ENCODE results near the gene RFTN2.

GRCh38 chr2:197675246-197675645, at the start of gene RFTN2:
- TF ChIP-seq, protein P1, sequence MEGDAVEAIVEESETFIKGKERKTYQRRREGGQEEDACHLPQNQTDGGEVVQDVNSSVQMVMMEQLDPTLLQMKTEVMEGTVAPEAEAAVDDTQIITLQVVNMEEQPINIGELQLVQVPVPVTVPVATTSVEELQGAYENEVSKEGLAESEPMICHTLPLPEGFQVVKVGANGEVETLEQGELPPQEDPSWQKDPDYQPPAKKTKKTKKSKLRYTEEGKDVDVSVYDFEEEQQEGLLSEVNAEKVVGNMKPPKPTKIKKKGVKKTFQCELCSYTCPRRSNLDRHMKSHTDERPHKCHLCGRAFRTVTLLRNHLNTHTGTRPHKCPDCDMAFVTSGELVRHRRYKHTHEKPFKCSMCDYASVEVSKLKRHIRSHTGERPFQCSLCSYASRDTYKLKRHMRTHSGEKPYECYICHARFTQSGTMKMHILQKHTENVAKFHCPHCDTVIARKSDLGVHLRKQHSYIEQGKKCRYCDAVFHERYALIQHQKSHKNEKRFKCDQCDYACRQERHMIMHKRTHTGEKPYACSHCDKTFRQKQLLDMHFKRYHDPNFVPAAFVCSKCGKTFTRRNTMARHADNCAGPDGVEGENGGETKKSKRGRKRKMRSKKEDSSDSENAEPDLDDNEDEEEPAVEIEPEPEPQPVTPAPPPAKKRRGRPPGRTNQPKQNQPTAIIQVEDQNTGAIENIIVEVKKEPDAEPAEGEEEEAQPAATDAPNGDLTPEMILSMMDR (IDR thresholded peaks at IDR 0.05): no peak
- no peak for TF ChIP-seq POLR2A (IDR thresholded peaks at IDR 0.05; ENCODE audit: low read depth)

Measured in esophagus muscularis mucosa (tissue), 3 donors.